Mucosa of gallbladder (tissue), 1 donor: ENCODE data around the gene SIN3B. TPM values are rescaled to one million over a fixed set of nuclear protein-coding genes. Genes with fewer than 3 reads are reported as not detected.
"Not testable (repeated sequence)": the region's sequence is repeated elsewhere in the genome, so short reads cannot be mapped to it uniquely, and the experiment has no call there.

Experiments
- DNase-seq: peaks from one replicate; pipeline ENCODE4 v3.0.0-alpha.2; 2020; ENCODE audit warnings: low spot score
- total RNA-seq: library from RNA; stranded (reverse); gene quantifications from one replicate; pipeline ENCODE4 v1.2.1, GENCODE V29; 2021
- donor health status: DM: no; HTN: no; CAD: no.

Gene SIN3B, protein sequence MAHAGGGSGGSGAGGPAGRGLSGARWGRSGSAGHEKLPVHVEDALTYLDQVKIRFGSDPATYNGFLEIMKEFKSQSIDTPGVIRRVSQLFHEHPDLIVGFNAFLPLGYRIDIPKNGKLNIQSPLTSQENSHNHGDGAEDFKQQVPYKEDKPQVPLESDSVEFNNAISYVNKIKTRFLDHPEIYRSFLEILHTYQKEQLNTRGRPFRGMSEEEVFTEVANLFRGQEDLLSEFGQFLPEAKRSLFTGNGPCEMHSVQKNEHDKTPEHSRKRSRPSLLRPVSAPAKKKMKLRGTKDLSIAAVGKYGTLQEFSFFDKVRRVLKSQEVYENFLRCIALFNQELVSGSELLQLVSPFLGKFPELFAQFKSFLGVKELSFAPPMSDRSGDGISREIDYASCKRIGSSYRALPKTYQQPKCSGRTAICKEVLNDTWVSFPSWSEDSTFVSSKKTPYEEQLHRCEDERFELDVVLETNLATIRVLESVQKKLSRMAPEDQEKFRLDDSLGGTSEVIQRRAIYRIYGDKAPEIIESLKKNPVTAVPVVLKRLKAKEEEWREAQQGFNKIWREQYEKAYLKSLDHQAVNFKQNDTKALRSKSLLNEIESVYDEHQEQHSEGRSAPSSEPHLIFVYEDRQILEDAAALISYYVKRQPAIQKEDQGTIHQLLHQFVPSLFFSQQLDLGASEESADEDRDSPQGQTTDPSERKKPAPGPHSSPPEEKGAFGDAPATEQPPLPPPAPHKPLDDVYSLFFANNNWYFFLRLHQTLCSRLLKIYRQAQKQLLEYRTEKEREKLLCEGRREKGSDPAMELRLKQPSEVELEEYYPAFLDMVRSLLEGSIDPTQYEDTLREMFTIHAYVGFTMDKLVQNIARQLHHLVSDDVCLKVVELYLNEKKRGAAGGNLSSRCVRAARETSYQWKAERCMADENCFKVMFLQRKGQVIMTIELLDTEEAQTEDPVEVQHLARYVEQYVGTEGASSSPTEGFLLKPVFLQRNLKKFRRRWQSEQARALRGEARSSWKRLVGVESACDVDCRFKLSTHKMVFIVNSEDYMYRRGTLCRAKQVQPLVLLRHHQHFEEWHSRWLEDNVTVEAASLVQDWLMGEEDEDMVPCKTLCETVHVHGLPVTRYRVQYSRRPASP
- total RNA-seq: 46.0 TPM

DNA sequence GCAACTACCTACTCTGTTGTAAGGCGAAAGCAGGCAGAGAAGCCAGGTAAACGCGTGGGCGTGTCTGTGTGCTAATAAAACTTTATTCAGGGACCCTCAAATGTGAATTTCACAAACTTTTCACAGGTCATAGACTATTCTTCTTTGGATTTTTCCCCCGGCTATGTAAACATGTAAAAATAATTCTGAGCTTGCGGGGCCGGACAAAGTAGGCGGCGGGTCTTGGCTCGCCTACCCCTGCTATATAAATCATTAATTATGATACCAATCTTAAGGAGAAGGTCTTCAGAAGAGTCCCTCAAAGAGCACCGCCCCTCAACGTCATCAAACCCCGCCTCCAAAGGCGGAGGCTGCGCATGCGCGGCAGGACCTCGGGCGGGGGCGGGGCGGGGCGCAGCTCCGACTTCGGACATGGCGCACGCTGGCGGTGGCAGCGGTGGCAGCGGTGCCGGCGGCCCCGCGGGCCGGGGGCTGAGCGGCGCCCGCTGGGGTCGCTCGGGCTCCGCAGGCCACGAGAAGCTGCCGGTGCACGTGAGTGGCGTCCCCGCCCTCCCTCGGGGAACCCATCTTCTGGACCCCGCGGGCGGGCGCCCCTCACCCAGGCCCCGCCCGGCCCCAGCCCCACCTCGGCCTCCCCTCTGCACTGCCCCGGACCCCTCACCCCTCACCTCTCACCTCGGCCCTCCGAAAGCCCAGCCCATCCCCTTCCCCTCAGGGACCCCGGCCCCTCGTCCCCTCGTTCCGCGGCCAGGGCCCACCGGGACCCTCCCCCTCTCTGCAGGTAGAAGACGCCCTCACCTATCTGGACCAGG lies at the start of gene SIN3B:
Gene SIN3B, plus strand, starts transcription at position 389 of the 812 bp plus-strand sequence. Its CDS starts 23 bp downstream, at position 412.
- peak; percentile 88 for DNase-seq

DNA sequence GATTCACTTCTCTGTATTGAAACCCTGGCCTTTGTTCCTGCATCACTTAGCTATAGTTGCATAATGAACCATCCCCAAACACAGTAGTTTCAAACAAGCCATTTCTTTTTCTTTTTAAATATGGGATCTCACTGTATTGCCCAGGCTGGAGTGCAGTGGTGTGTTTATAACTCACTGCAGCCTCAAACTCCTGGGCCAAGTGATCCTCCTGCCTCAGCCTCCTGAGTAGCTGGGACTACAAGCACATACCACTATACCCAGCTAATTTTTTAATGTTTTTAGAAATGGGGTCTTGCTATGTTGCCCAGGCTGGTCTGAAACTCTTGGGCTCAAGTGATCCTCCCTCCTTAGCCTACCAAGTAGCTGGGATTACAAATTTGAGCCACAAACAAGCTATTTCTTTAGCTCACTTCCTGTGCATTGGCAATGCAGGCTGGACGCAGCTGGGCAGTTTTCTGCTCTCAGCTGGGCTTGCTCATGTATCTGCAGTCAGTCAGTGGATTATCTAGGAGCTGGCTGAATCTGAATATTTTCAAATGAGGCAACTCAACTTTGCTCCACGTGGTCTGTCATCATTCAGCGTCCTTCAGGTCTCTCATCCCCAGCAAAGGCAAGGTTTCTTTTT lies 49.5 kb upstream of the SIN3B start:
- no peak for DNase-seq

DNA sequence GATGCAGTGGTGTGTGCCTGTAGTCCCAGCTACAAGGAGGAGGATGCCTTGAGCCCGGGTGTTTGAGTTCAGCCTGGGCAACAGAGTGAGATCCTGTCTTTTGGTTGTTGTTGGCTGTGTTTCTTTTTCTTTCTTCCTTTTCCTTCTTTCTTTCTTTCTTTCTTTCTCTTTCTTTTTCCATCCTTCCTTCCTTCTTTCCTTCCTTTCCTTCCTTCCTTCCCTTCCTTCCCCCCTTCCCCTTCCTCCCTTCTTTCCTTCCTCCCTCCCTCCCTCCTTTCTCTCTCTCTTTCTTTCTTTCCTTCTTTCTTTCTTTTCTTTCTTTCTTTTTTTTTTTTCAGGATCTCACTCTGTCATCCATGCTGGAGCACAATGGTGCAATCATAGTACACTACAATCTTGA lies 46.5 kb upstream of the SIN3B start:
- no peak for DNase-seq

DNA sequence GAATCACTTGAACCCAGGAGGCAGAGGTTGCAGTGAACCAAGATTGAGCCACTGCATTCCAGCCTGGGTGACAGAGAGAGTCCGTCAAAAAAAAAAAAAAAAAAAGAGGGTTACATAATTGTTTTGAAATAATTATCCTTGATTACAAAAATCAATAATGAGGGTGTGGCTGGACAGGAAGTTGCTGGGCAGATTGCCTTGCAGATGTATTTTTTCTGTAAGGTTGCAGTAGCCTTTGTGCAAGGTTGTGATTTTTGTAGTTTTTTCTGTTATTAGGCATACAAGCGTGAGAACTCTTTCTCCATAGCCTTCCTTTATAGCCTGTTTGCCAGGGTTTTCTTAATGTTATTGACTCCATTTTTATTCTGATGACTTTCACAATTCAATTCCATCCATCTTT lies 40.7 kb upstream of the SIN3B start:
- DNase-seq: no peak

DNA sequence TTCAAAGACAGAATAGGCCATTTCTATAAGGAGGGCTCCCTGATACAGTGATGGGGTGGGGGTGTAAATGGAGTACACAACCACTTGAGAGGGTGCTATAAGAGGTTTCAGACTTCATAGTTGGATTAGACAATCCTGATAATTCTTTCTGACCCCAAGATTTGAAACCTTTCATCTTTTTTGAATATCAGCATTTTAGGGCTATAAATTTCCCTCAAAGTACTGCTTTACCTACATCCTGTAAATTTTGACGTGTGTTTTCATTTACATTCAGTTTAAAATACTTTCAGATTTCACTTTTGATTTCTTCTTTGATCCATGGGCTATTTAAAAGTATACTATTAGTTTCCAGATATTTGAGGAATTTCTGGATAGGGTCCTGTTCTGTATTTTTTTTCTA lies 40.0 kb upstream of the SIN3B start:
- DNase-seq: no peak

DNA sequence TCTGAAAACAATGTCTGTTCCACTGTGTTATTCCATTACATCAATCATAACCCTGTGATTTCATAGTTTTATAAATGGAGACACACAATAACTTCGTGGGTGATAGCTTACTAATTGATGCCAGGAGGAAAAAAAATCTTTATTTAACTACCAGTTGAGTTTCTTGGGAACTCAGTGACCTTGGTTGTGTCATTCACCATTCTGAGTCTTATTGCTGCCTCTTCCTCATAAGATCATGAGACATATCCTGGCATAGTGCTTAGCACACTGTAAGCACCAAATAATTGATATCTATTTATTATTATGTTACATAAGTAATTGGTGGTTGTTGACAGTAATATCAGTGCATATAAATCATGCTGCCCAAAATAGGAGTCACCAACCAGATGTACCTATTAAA lies 39.1 kb upstream of the SIN3B start:
- DNase-seq: no peak

DNA sequence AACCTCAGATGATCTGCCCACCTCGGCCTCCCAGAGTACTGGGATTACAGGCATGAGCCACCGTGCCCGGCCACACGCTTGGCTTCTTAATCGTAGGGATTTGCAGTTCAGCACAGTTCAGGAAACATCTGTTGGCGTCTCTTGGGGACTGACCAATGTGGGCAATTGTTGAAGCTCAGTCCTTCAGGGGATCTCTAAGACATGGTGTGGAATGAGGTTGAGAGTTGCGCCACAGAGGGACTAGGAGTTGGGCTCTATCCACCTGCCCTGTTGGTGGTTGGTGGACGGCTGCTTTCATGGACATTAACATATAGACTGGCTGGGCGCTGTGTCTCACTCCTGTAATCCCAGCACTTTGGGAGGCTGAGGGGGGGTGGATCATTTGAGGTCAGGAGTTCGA lies 37.3 kb upstream of the SIN3B start:
- DNase-seq: no peak

DNA sequence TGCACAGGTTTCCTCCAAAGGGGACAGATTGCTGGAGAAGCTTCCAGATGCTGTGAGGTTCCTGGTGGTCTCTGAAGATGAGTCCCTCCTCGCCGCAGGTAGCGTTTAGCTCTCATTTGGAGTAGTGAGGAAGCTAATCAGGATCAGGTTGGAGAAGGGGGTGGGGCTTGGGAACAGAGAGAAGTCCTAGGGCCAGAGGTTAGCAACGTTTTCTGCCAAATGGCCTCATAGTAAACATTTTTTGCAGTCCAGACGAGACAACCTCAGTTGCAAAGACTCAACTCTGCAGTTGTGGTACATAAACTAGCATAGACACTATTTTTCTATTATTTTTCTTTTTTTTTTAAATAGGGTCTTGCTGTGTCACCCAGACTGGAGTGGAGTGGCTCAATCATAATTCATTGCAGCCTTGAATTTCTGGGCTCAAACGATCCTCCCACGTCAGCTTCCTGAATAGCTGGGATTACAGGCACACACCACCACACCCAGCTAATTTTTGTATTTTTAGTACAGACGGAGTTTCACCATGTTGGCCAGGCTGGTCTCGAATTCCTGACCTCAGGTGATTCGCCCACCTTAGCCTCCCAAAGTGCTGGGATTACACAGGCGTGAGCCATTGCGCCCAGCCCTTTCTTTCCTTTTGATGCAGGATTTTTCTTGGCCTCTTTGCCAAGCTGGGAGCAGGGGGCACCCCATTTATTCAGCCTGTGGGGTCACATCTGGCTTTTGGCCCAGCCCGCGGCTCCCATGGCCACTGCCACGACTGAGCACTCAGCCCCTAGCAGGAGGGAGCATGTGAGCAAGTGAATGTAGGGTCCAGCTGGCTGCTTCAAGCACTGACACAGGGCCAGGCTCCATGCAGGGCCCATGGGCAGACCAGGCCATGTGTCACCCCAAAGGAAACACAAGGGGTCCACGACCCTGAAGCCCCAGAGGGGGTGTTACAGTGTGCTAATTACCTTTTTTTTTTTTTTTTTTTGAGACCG lies 34.4 kb upstream of the SIN3B start:
- DNase-seq: no peak

DNA sequence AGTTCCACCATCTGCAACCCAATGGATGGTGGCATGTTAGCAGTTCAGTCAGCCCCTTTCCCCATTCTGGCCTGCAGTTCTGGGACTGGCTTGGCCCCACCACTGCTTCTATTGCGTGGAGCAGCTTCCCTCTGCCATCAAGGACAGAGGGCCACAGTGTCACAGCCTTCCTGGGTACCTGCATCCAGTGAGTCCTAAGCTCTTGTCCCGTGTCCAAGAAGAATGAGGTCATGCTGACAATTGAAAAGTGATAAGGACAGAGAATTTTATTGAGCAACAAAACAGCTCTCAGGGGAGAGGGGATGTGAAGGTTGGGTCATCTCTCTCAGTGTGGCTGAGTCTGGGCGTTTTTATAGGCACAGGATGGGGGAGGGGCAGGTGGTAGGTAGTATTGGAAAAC lies 33.5 kb upstream of the SIN3B start:
- no peak for DNase-seq

DNA sequence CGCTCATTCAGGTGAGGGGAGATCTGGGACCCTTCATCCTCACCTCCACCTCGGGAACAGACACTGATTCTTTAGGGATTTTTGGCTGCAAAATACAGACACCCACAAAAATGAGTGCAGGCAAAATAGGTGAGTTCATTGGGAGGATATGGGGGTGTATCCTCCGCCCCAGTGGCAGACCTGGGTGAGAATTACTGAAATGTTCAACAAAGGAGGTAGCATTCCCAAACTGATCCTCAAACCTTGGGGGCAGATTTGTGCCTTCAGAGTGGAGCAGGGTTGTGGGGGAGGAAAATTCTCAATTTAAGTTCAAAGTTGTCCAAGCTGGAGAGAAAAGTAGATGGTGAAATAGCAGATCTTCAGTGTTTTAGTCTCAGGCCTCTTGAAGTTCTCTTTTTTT lies 31.3 kb upstream of the SIN3B start:
- no peak for DNase-seq

DNA sequence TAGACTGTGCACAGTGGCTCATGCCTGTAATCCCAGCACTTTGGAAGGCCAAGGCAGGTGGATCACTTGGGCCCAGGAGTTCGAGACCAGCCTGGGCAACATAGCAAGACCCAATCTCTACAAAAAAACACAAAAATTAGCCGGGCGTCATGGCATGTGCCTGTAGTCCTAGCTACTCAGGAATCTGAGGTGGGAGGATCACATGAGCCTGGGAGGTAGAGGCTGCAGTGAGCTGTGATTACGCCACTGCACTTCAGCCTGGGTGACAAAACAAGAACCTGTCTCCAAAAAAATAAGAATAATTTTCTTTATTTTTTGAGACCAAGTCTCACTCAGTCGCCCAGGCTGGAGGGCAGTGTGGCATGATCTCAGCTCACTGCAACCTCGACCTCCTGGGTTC lies 30.9 kb upstream of the SIN3B start:
- DNase-seq: not testable (repeated sequence)

DNA sequence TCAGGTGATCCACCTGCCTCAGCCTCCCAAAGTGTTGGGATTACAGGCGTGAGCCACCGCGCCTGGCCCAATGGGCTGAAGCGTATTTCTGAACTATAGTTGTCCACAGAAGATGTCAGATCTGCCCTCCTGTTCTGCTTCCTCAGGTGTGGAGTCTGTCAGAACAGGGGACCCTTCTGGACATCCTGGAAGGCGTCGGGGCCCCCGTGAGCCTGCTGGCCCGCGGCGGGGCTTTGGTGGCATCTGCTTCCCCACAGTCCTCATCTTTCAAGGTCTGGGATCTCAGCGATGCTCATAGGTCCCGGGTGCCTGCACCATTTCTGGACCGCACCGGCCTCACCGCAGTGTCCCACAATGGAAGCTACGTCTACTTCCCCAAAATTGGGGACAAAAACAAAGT lies 29.5 kb upstream of the SIN3B start:
- DNase-seq: no peak

DNA sequence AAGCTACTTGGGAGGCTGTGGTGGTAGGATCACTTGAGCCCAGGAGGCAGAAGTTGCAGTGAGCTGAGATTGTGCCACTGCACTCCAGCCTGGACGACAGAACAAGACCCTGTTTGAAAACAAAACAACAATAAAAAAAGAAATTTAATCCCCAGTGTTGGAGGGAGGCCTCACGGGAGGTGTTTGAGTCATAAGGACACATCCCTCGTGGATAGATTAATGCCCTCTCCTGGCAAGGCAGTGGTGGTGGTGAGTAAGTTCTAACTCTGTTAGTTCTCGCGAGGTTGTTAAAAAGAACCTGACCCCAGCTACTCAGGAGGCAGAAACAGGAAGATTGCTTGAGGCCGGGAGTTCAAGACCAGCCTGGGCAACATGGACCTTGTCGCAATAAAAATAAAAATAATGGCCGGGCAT lies 27.6 kb upstream of the SIN3B start:
- DNase-seq: no peak

DNA sequence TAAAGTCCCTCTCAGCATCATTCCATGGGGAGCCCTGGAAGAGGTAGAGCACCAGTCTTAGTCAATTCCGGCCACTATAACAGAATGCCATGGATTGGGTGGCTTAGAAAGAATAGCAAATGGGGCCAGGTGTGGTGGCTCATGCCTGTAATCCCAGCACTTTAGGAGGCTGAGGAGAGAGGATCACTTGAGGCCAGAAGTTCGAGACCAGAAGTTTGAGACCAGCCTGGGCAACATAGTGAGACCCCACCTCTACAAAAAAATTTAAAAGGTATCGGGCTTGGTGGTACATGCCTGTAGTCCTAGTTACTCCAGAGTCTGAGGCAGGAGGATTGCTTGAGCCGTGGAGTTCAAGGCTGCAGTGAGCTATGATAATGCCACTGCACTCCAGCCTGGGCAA lies 25.0 kb upstream of the SIN3B start:
- no peak for DNase-seq

DNA sequence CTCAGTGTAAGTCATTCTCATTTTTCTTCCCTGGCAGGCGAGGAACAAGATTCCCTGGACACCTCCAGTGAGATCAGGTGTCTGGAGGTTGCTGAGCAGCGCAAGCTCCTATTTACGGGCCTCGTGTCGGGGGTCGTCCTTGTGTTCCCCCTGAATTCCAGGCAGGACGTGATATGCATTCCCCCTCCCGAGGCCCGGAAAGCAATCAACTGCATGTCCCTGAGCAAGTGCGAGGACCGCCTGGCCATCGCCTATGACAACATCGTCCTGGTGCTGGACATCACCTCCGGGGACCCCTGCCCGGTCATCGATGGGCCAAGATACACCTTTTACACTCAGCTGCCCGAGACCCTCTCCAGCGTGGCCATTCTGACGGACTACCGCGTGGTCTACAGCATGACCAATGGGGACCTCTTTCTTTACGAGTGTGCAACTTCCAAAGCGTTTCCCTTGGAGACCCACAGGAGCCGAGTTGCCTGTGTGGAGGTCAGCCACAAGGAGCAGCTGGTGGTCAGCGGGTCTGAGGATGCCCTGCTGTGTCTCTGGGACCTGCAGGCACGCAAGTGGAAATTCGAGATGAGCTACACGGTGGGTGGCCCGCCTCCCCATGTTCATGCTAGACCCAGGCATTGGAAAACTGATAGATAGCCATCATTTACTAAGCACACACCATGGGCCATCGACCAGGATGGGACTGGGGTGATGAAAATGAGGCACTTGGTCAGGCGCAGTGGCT lies 21.5 kb upstream of the SIN3B start:
- no peak for DNase-seq

DNA sequence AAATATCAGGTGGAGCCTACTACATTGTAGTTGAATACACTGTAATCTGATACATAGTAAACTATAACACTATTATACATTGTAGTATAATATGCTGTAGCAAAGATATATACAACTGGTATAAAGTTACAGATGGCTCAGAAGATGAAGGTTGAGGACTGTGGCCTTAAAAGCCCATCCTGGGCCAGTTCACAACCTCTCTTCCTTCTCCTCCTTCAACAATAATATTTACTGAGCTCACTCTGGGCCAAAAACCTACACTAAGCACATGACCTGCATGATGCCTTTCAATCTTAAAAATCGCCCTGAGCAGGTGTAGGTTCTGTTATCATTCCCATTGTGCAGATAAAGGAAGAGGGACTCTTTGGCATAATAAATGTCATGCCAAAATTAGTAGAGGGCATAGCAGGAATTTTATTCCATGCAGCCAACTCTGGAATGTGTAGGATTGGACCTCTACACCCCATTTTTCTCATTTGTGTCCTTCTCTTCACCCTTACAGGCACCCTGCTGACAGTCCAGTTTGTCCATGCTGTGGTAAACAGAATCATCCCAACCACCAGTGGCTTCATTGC lies 14.6 kb upstream of the SIN3B start:
- no peak for DNase-seq

DNA sequence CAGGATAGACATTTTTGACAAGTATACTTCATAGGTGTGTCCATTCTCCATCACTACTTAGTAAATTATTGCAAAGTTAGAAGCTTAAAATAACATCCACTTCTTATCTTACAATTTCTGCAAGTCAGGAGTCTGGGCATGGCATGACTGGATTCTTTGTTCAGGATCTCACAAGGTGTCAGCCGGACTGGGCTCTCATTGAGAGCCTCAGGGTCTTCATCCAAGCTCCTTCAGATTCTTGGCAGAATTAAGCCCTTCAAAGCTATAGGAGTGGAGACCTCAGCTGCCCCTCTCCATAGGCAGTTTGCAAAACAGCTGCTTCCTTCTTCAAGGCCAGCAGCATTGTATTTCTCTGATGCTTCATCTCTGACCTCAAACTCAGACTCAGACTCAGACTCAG lies 9.1 kb upstream of the SIN3B start:
- DNase-seq: no peak

DNA sequence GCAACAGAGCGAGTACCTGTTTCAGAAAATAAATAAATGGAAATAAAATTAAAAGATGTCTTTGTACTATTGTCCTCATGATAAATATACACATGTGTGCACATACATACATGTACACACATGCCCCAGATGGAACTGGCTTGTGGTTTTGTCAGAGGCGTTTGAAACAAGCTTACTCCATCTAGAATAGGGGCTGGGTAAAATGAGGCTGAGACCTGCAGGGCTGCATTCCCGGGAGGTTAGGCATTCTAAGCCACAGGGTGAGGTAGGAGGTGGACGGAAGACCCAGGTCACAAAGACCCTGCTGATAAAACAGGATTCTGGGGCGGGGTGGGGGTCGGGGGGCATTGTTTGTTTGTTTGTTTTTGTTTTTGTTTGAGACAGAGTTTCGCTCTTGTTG lies 8.1 kb upstream of the SIN3B start:
- DNase-seq: no peak

DNA sequence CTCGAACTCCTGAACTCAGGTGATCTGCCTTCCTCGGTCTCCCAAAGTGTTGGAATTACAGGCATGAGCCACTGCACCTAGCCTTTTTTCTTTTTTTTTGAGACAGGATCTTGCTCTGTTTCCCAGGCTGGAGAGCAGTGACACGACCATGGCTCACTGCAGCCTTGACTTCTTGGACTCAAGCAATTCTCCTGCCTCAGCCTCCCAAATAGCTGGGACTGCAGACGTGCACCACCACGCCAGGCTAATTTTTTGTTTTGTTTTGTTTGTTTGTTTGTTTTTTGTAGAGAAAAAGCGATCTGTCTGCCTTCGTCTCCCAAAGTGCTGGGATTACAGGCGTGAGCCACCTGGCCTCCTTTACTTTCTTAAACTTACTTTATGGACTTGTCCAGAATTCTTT lies 6.5 kb upstream of the SIN3B start:
- no peak for DNase-seq
